SJCRH30 (cell line): ENCODE data around the gene MYT1. TPM values are rescaled to one million over a fixed set of nuclear protein-coding genes. Genes with fewer than 3 reads are reported as not detected.

Source experiments
- DNase-seq, 2 experiments: peaks; one replicate each; pipeline ENCODE4 v3.0.0-alpha.2; 2015 to 2020
- H3K27ac ChIP-seq: fragments of 250-450 bp; sonication (Bioruptor Pico); 2 replicates; pipeline ENCODE4 v1.5.1; 2020; ENCODE audit warnings: mild to moderate bottlenecking, moderate library complexity
- H3K27me3 ChIP-seq: fragments of 250-450 bp; sonication (Bioruptor Pico); 2 replicates; pipeline ENCODE4 v1.5.1; 2020; ENCODE audit warnings: mild to moderate bottlenecking, moderate library complexity
- H3K36me3 ChIP-seq: fragments of 250-450 bp; sonication (Bioruptor Pico); 2 replicates; pipeline ENCODE4 v1.5.1; 2020; ENCODE audit warnings: mild to moderate bottlenecking, moderate library complexity
- H3K4me1 ChIP-seq: fragments of 250-450 bp; sonication (Bioruptor Pico); 2 replicates; pipeline ENCODE4 v1.5.1; 2020; ENCODE audit warnings: mild to moderate bottlenecking, moderate library complexity
- H3K4me3 ChIP-seq: fragments of 250-450 bp; sonication (Bioruptor Pico); 2 replicates; pipeline ENCODE4 v1.5.1; 2020; ENCODE audit warnings: mild to moderate bottlenecking, moderate library complexity
- H3K9me3 ChIP-seq: fragments of 250-450 bp; sonication (Bioruptor Pico); replicated peaks from 2 replicates; pipeline ENCODE4 v1.5.1; 2020; ENCODE audit warnings: mild to moderate bottlenecking, moderate library complexity
- total RNA-seq: library from RNA; depleted of rRNA; stranded (reverse); fragments of >200 nt; shearing (Covaris generic); gene quantifications from 2 replicates; pipeline ENCODE4 v1.2.3, GENCODE V29; 2014

Gene MYT1
- total RNA-seq, 1 experiment from 2014 or later = not detected

DNA sequence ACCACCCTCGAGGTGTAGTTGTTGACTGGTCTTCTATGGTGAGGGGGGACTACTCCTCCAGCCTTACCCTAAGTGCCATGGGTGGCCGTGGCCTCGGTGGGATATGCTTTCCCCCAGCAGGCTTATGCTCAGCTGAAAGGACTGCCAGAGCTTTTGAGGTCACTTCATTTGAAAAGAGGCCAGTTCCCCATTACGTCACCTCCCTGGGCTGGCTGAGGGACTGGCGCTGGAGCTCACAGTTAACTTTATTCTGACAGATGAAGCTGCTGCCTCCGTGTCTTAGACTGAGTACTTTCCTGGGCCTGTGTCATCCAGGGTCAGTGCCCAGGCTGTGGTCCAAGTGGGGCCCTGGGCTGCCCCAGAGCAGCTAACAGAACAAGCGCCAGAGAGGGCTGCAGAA lies 48.5 kb downstream of the MYT1 start:
- no peak overlapping the region for H3K4me3 ChIP-seq
- H3K36me3 ChIP-seq = no peaks in the 10 kb centered on the region
- no peak overlapping the region for H3K27ac ChIP-seq
- H3K27me3 ChIP-seq = peaks cover 8% of the 10 kb centered on the region; the same call in 1 of the 2 replicates
- DNase-seq = peak; percentile 57 to 59
- H3K9me3 ChIP-seq = no peaks in the 10 kb centered on the region
- H3K4me1 ChIP-seq = peaks cover 19% of the 10 kb centered on the region

DNA sequence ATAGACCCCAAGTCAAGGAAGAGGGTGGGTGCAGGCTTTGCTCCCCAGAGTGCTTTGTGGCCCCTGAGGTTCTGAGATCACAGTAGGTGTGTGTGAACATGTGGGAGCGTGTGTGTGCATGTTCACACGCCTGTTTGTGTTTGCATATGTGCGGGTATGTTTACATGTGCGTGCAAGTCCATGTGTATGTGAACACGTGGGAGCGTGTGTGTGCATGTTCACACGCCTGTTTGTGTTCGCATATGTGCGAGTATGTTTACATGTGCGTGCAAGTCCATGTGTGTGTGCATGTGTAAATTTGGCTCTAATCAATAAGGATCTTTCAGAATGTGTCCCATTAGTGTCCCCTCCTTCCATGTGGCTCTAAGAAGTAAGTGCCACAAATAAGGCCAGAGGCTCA lies 49.9 kb downstream of the MYT1 start:
- no peak for DNase-seq
- H3K27ac ChIP-seq = no peak overlapping the region
- H3K4me1 ChIP-seq = peaks cover 19% of the 10 kb centered on the region
- no peak overlapping the region for H3K4me3 ChIP-seq
- no peaks in the 10 kb centered on the region for H3K9me3 ChIP-seq
- H3K27me3 ChIP-seq = peaks cover 8% of the 10 kb centered on the region; the same call in 1 of the 2 replicates
- no peaks in the 10 kb centered on the region for H3K36me3 ChIP-seq

DNA sequence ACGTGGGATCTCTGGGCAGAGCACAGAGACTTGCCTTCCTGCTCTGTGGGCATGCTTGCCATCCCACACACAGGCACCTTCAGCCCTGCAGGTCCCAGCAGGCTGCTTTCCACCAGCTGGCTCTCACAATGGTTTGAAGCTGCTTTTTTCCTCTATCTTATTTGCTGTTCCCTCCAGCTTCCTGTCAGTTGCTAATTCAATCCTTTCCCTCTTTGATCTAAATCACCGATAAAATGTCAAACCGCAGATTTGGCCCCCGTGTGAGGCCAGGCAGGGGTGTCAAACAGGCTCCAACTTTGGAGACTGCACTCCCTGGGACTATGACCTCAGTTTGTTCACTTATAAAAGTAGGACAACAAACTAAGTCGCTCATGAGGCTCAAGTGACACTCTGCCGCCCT lies 50.7 kb downstream of the MYT1 start:
- peak in 1 of 2 experiments; percentile 35 for DNase-seq
- no peaks in the 10 kb centered on the region for H3K36me3 ChIP-seq
- H3K27me3 ChIP-seq = peaks cover 8% of the 10 kb centered on the region; the same call in 1 of the 2 replicates
- H3K27ac ChIP-seq = no peak overlapping the region
- H3K4me1 ChIP-seq = peaks cover 19% of the 10 kb centered on the region
- no peak overlapping the region for H3K4me3 ChIP-seq
- no peaks in the 10 kb centered on the region for H3K9me3 ChIP-seq

DNA sequence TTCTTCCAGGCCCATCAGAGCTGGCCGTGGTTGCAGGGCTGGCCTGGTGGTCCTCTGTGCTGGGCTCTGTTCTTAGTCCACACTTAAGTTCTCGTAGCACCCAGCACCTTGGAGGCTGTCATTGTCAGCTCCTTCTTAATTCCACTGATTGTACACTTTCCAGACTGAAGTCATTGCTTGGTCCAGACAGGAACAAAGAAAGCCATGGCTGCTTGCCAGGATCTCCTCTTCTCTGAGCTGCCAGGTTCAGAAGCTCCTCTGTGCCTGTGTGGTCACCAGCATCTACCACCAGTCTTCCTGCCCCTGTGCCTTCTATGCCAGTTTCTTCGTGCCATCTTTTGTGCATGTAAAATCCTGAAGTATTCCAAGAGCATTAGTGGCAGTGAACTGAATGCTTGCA lies 51.8 kb downstream of the MYT1 start:
- Histone ChIP-seq H3K4me1 (peaks cover 21% of the 10 kb centered on the region), H3K9me3 (no peaks in the 10 kb centered on the region), H3K27me3 (peaks cover 6% of the 10 kb centered on the region; the same call in 1 of the 2 replicates), H3K36me3 (no peaks in the 10 kb centered on the region), H3K4me3 (no peak overlapping the region), H3K27ac (no peak overlapping the region)
- no peak for DNase-seq

DNA sequence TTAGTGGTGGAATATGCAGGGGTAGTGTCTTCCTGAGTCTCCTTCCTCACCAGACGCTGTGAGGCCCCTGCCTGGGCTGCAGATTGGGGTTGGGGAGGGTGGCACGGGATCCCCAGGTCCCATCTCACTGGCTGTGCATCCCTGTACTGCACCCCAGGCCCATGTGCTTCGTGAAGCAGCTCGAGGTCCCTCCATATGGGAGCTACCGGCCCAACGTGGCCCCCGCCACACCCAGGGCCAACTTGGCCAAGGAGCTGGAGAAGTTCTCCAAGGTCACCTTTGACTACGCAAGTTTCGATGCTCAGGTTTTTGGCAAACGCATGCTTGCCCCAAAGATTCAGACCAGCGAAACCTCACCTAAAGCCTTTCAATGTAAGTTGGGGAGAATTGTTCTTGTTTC lies 52.7 kb downstream of the MYT1 start:
- H3K27ac ChIP-seq = no peak overlapping the region
- DNase-seq = no peak
- H3K4me3 ChIP-seq = no peak overlapping the region
- H3K4me1 ChIP-seq = peaks cover 27% of the 10 kb centered on the region
- peaks cover 6% of the 10 kb centered on the region; the same call in 1 of the 2 replicates for H3K27me3 ChIP-seq
- H3K9me3 ChIP-seq = no peaks in the 10 kb centered on the region
- H3K36me3 ChIP-seq = no peaks in the 10 kb centered on the region

DNA sequence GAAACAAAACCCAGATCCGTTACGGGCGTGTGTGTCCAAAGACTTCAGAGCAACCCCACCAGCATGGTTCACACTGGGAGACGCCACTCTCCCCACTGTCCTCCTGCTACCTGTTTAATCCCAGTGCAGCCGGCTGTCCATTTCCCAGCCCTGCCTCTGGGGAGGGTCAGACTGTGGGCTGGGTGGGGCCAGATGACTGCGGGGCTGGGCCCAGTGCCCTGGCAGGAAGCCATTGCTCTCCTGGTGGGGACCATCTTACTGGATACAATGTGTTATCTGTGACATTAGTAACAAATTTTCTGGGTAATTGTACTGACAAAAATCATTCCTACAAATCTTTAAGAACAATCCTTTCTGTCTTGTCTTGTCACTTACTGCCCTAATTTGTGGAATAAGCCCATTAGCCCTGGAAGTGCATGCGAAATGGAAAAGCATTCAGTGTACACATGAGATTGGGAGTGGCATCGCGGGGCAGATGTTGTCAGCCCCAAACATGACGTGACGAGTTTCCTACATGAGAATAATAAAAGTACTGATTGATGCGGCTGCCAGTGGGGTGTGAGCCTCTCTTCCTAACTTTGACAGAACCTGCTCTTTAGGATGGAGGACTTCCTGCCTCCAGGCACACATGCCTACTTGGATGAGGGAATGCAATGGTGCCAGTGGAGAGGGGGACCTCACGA lies 53.4 kb downstream of the MYT1 start:
- peaks cover 6% of the 10 kb centered on the region; the same call in 1 of the 2 replicates for H3K27me3 ChIP-seq
- DNase-seq = no peak
- no peak overlapping the region for H3K4me3 ChIP-seq
- no peaks in the 10 kb centered on the region for H3K9me3 ChIP-seq
- H3K27ac ChIP-seq = no peak overlapping the region
- no peaks in the 10 kb centered on the region for H3K36me3 ChIP-seq
- peaks cover 31% of the 10 kb centered on the region for H3K4me1 ChIP-seq

DNA sequence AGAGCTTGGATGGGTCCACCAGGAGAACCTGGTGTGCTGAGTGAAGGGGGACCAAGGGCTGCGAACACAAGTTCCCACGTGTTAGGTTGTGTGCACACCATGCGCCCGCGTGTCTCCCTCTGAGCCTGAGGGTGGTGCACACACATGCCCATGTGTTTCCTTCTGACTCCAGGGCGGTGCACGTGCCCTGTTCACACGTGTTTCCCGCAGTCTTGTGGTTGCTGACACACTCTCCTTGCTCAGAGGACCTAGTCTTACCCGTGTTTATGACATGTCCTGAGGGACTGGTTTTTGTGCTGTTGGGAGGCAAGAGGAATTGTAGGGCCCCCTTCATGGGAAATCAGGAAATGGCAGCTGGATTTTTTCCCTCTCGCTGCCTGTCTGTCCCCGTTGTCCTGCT lies 55.0 kb downstream of the MYT1 start:
- no peaks in the 10 kb centered on the region for H3K9me3 ChIP-seq
- DNase-seq = no peak
- peaks cover 37% of the 10 kb centered on the region for H3K4me1 ChIP-seq
- H3K36me3 ChIP-seq = no peaks in the 10 kb centered on the region
- H3K27ac ChIP-seq = no peak overlapping the region
- H3K4me3 ChIP-seq = no peak overlapping the region
- peaks cover 3% of the 10 kb centered on the region; the same call in 1 of the 2 replicates for H3K27me3 ChIP-seq

DNA sequence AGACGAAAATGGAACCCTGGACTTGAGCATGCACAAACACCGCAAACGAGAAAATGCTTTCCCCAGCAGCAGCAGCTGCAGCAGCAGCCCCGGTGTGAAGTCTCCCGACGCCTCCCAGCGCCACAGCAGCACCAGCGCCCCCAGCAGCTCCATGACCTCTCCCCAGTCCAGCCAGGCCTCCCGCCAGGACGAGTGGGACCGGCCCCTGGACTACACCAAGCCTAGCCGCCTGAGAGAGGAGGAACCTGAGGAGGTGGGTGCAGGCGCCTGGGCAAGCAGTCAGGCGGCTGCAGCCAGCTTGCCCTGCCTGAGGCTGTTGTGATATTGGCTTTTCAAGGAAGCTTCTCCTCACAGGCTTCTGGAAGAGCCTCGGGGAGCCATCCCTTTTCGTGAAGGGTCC lies 55.5 kb downstream of the MYT1 start:
- DNase-seq = no peak
- no peak overlapping the region for H3K27ac ChIP-seq
- peaks cover 3% of the 10 kb centered on the region; the same call in 1 of the 2 replicates for H3K27me3 ChIP-seq
- H3K36me3 ChIP-seq = no peaks in the 10 kb centered on the region
- H3K4me3 ChIP-seq = no peak overlapping the region
- no peaks in the 10 kb centered on the region for H3K9me3 ChIP-seq
- peaks cover 38% of the 10 kb centered on the region for H3K4me1 ChIP-seq

DNA sequence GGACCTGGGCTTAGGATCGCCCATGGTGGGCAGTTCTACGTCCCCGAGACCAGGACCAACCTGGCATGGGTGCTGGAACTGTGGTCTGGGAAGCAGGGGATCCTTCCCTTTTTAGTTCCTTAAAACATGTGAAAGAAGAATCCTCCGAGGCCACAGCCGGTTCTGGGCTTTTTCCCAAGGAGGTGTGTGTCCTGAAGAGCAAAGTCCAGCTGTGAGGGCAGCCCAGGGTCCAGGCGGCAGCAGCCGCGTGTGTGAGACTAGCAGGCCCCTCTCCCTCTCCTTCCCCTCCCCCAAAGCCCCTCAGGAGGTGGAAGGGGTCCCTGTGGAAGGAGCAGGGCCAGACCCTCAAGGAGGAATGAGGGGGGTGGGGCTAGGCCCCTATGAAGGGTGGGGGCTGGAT lies 56.2 kb downstream of the MYT1 start:
- peaks cover 41% of the 10 kb centered on the region for H3K4me1 ChIP-seq

DNA sequence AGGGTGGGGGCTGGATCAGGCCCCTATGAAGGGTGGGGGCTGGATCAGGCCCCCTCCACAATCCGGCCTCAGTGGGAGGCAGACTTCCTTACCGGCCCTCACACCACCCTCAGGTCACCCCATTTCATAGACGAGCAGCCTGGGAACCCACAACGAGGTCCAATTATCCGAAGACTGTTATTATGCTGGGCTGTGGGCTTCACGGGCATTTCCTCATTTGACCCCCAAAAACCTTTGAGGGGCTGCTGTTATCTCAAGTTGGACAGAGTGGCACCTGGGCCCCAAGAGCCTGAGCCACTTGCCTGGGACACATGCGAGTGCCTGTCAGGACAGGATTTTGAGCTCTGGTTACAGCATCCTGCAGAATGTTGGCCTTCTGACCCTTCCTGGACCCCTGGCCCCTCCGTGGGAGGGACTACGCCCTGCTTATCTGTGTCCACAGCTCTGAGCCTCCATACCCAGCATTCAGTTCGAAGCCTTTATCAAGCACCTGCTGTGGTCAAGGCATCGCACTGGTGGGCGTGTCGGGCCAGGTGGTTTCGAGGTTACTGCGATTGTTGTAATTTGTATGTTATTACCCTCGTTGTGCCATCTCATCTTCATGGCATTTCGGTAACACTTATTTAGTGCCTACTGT lies 56.8 kb downstream of the MYT1 start:
- H3K4me3 ChIP-seq = no peak overlapping the region
- H3K27me3 ChIP-seq = peaks cover 3% of the 10 kb centered on the region; the same call in 1 of the 2 replicates
- no peak overlapping the region for H3K27ac ChIP-seq
- no peaks in the 10 kb centered on the region for H3K36me3 ChIP-seq
- H3K9me3 ChIP-seq = no peaks in the 10 kb centered on the region
- peaks cover 44% of the 10 kb centered on the region for H3K4me1 ChIP-seq
- no peak for DNase-seq

More for the DNA sequence above, 56.2 kb downstream of the MYT1 start:
- H3K36me3 ChIP-seq = no peaks in the 10 kb centered on the region
- H3K27ac ChIP-seq = no peak overlapping the region
- no peak overlapping the region for H3K4me3 ChIP-seq
- DNase-seq = no peak
- H3K9me3 ChIP-seq = no peaks in the 10 kb centered on the region
- peaks cover 3% of the 10 kb centered on the region; the same call in 1 of the 2 replicates for H3K27me3 ChIP-seq

DNA sequence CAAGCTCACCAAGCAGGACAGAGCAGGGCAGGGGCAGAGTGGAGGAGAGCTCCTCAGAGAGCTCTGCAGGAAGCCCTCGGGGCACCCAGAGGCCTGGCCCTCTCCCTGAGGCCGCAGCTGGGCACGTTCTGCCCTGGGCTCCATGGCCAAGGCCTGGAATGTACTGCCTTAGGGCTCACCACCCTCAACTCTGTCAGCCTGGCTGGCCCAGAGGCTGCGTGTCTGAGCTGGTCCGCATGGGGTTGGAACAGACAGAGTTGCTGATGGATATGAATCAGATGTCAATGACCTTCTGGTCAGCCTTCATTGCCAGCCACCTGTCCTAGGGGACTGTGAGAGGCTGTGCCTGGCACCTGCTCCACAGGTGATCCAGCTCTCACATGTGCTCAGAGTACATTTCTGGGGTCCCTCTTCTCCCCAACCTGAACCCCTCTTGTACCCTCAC lies 58.1 kb downstream of the MYT1 start:
- H3K9me3 ChIP-seq = no peaks in the 10 kb centered on the region
- H3K27me3 ChIP-seq = peaks cover 3% of the 10 kb centered on the region; the same call in 1 of the 2 replicates
- peaks cover 44% of the 10 kb centered on the region for H3K4me1 ChIP-seq
- no peaks in the 10 kb centered on the region for H3K36me3 ChIP-seq
- no peak for DNase-seq
- H3K27ac ChIP-seq = no peak overlapping the region
- no peak overlapping the region for H3K4me3 ChIP-seq

DNA sequence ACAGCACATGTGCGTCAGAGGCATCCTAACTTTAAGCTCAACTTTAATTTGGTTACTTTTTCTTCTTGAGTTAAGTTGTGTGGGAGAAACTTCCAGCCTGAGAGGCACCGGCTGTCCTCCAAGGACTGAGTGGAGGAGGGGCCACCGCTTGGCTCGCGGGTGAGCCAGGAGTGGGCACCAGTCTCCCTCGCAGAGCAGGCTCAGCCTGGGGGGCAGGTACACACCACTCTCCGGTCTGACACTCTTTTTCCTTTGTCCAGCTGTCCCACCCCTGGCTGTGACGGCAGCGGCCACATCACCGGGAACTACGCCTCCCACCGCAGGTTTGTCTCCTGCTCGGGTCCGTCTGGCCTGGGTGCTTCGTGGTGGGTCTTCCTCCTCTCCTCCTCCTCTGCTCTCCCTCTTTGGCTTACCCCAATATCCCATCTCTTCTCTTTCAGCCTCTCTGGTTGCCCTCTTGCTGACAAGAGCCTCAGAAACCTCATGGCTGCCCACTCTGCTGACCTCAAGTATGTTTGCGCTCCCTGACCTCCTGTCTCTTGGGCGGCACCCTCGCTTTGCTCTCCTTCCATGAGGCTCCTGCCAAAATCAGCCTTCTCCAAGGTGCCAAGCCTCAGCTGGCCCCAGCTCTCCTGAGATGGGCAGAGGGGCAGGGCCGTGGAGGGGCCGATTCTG lies 58.7 kb downstream of the MYT1 start:
- H3K4me1 ChIP-seq = peaks cover 44% of the 10 kb centered on the region
- no peaks in the 10 kb centered on the region for H3K36me3 ChIP-seq
- peak overlapping the region; percentile 88; the same call in 1 of the 2 replicates for H3K27ac ChIP-seq
- DNase-seq = no peak
- H3K27me3 ChIP-seq = peaks cover 4% of the 10 kb centered on the region; the same call in 1 of the 2 replicates
- no peak overlapping the region for H3K4me3 ChIP-seq
- H3K9me3 ChIP-seq = no peaks in the 10 kb centered on the region

DNA sequence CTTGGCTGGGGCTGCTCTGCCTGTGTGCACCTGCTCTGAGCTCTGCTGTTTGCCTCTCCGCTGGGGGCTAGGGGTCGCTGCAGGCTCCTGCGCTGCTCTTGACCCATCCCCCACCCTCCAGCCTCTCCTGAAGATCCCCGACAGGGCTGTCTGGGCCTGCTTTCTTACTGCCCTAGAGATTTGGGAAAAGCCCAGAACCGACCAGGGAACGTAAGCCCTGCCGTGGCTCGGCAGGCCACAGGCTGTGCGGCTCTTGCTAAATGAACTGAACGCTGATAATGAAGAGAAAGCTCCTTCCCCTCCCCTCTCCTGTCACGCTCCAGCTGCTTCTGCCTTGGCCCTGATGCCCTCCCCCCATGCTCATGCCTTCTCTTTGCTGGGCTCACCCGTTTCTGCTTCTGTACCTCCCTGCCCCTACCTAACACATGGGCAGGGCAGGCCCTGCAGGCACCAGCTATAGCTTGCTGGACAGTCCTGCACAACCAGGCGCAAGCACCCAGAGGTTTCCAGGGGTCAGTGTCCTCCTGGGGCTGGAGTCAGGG lies 59.3 kb downstream of the MYT1 start:
- Histone ChIP-seq H3K27ac (peak overlapping the region; percentile 88), H3K36me3 (no peaks in the 10 kb centered on the region), H3K27me3 (peaks cover 10% of the 10 kb centered on the region; the same call in 1 of the 2 replicates), H3K4me3 (no peak overlapping the region), H3K4me1 (peaks cover 44% of the 10 kb centered on the region), H3K9me3 (no peaks in the 10 kb centered on the region)
- peak; percentile 69 to 71 for DNase-seq

DNA sequence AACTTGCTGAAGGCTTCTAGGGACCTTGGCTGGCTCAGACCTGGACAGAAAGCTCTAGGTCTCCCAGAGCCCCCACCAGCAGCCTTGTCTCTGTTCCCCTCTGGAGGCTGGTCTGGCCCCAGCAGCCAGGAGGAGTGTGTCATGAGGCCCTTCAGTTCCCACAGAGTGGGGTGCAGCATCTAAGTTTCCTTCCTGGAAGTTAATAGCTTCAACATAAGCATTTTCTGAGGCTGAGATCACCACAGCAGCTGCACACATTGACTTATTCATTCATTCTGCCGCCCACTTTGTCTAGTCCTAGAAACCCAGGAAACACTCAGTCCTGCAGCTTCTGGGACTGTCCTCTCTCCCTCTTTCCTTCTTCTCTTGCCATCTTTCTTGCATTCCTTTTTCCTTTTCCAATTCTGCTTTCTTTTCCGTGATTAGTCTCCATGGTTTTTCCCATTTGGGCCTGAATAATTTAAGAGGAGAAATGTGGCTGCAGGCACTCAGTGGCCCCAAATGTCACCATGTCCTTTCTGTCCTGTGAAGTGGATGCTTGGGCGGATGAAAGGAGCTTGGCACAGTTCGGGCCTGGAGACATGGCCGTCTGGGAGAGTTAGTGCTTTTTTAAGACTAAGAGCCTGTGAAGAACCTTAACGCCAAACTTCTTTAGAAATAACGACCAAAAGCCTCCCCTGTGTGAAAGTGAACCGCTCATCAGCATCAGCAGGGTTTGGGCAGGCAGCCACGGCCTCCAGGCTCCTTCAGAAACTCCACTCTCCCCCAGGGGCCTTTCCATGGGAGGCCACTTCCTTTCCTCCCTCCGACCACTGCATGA lies 60.3 kb downstream of the MYT1 start:
- Histone ChIP-seq H3K9me3 (no peaks in the 10 kb centered on the region), H3K27ac (peak overlapping the region; percentile 88), H3K4me1 (peaks cover 44% of the 10 kb centered on the region), H3K36me3 (no peaks in the 10 kb centered on the region), H3K4me3 (no peak overlapping the region), H3K27me3 (peaks cover 15% of the 10 kb centered on the region; the same call in 1 of the 2 replicates)
- DNase-seq = peak; percentile 93 to 95
